ENCODE measurements around the gene CACNB4.

Gene CACNB4

GRCh38 chr2:151845481-151845880 lies 253.4 kb downstream of the CACNB4 start:
- DNase-seq = no peak

DNA sequence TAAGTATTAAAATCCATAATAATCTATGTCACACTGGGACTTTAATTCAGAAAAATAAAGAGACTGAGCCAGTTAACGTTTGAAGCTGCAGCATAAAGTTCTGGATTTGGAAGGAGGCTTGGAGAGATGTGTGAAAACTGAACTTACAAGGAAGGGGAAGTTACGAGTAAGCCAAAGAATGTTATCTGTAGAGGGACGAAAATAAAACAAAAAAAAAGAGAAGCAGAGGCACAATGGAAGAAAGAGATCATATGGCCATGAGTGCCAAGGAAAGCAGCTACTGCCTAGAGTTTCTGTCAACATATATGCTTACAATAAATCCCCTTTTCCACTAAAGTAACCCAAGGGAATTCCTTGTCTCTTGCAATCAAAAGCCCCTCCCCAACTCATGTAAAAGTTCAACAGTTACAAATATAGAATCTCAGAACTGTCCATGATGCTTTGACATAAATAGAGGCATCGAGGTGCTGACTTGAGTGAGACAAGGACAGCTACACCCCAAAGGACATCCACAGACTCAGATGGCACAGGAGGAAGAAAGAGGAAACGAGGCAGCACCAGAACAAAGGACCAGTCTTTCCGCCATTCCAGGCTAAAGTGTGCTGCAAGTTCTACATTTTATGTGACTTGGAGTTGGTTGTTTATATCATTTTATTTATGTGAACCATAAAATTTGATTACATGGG lies 254.5 kb downstream of the CACNB4 start:
- DNase-seq = no peak

DNA sequence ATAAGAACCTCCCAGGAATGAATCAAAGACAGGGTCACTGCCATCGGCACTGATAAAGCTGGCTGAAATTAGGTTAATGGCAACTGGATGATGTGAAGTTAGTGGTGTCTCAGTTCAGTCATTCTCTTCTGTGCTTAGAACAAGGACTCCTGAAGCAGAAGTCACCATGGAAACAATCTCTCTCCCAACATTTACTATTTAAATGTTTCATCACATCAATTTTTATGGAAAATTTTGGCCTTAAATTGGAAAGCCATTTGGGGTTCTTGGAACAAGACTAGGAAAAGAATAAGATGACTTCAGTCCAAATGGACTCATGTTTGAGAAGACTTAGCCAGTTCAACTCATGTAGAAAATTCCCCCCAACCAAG lies 255.2 kb downstream of the CACNB4 start:
- no peak for DNase-seq

- no peak for DNase-seq
These were observed 255.8 kb downstream of the CACNB4 start for GRCh38 chr2:151842830-151843690.

DNA sequence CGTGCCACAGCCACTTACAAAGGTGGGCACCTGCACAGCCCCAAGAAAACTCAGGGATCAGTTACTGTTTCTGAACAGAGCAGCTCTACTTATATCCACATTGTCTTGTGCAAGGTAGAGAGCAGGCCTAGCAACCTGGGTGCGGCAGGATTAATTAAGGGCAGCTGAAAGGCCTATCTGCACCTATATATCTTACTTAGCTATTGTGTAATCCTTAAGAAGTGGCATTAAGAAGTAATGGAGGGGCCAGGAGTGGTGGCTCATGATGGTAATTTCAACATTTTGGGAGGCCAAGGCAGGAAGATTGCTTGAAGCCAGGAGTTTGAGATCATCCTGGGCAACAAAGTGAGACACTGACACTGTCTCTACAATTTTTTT lies 257.8 kb downstream of the CACNB4 start:
- DNase-seq = no peak

- no peak for DNase-seq
These were observed 258.4 kb downstream of the CACNB4 start for GRCh38 chr2:151840216-151841046.

- no peak for DNase-seq
These were observed 260.9 kb downstream of the CACNB4 start for GRCh38 chr2:151837926-151838325.

GRCh38 chr2:151833984-151834383 lies 264.9 kb downstream of the CACNB4 start:
- DNase-seq = no peak

DNA sequence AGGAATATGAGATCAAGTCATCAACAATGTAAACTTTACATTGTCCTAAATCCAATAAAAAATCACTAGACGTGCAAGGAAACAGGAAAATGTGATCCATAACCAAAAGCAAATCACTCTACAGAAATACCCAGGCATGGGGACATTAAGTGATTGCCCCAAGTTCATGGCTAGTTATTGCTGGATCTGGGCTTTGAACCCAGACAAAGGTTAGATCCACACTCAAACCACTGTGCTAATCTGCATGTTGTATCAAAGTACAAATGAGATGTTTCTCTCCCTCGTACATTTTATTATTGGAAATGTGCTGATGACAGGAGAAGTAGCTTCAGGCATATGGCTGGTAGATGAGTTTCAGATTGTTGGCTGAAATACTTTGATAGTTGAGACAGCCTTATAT lies 267.9 kb downstream of the CACNB4 start:
- DNase-seq = no peak

- no peak for DNase-seq
These were observed 269.9 kb downstream of the CACNB4 start for GRCh38 chr2:151828890-151829324.

DNA sequence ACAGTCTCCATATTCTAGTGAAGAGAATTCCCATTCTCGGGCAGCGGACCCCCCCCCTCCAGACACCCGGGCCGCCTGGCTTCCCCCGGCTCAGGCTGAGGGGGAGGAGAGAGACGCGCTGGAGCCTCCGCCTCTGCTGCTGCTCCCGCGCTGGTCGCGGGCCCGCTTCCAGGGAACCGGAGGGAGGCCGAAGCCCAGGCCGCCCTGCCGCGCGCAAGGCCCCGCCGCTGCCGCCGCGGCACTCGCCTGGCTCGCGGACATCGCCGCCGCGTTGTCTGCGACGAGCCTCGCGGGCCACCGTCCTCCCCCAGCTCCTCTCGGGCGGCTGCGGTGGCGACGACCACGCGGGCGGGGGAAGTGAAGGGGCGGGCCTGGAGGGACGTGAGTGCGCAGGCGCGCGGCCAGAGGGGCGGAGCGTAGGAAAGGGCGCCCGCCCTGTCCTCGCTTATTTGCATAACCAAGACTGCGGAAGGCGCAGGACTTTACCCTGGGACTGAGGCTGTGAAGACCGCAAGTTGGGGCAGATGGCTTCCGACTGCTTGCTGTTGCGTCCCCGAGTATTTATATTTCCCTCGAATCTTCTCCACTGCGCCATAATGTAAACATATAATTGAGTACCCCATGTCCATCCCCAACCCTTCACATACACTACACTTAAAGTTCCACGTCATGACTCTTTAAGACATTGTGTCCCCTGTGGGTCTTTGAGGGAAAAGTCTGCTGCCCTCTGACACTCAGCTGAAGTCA lies 270.5 kb downstream of the CACNB4 start, which contains the start of gene ARL5A:
Gene ARL5A (minus strand): TSS at position 279 of the 747 bp plus-strand sequence. CDS start 245 bp downstream, at position 34.
- DNase-seq = peak; percentile 81

GRCh38 chr2:151827564-151828142 lies 271.2 kb downstream of the CACNB4 start:
- DNase-seq = no peak

- DNase-seq = no peak
These were observed 272.1 kb downstream of the CACNB4 start for GRCh38 chr2:151826737-151827157.

GRCh38 chr2:151824886-151825285 lies 274.0 kb downstream of the CACNB4 start:
- DNase-seq = no peak

- DNase-seq = no peak
These were observed 275.2 kb downstream of the CACNB4 start for GRCh38 chr2:151823651-151824050.

DNA sequence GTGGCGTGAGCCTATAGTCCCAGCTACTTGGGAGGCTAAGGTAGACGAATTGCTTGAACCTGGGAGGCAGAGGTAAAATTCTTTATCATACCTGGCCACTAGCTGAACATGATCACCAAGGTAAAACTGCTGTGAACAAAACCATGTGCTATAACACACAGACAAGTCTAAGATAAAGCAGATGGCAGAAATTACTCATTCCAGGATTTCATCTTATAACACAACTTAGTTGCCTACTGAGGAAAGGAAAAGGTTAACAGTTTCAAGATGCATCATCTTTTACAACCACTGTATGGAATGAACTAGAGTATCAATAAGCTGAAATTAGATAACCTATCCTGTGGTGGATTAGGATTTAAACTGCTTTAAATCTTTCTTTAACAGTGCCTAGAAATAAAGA lies 278.9 kb downstream of the CACNB4 start:
- DNase-seq = no peak

GRCh38 chr2:151817929-151818328 lies 280.9 kb downstream of the CACNB4 start:
- no peak for DNase-seq

- DNase-seq = no peak
These were observed 282.0 kb downstream of the CACNB4 start for GRCh38 chr2:151816843-151817242.

- DNase-seq = no peak
These were observed 282.9 kb downstream of the CACNB4 start for GRCh38 chr2:151815821-151816489.

GRCh38 chr2:151810489-151810888 lies 288.4 kb downstream of the CACNB4 start:
- DNase-seq = no peak

DNA sequence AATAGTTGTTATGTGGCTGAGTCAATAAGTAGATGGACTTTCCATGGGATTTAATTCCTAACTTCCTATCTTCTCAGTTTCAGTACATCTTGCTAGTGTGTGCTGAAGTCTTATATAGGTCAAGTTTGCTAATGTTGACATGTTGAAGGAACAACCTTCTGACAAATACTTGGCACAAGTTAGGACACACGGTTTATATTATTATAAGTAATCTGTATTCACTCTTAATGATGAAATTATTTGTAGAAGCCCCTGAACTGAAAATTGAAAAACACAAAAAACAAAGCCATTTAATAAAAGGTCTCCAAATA lies 289.8 kb downstream of the CACNB4 start:
- DNase-seq = no peak

Measured in amniotic stem cell (primary cell).